ENCODE results near the gene ATR.
A peak's percentile ranks its signal among the peaks of the same experiment; 100 is the strongest.
"Not testable (repeated sequence)": the region's sequence is repeated elsewhere in the genome, so short reads cannot be mapped to it uniquely, and the experiment has no call there.

The ATR gene

DNA sequence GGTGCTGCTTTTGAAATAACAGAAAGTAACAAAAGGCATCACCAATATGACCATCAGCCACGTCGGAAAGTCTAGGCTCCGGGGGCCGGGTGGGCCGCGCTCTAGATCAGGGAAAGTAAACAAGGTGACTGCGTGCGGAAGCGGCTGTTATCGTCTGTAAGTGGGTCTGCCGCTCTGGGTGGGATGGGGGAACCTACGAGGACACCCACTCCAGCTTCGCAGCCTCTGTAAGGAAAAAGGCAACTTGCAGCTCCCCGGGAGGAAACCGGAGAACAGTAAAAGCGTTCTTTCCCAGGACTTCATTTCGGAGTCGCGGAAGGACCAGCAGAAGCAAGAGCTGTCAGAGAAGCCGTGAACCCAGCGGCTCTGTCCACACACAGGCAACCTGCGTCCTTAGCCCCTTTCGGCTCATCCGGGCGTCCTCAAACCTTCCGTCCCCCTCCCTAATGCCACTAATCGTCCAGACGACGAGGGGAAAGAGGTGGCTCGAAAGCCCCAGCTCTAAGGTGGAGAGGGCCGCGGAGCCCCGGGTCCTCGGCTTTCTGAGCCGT lies 131.2 kb downstream of the ATR start:
- peak; percentile 25 for DNase-seq

DNA sequence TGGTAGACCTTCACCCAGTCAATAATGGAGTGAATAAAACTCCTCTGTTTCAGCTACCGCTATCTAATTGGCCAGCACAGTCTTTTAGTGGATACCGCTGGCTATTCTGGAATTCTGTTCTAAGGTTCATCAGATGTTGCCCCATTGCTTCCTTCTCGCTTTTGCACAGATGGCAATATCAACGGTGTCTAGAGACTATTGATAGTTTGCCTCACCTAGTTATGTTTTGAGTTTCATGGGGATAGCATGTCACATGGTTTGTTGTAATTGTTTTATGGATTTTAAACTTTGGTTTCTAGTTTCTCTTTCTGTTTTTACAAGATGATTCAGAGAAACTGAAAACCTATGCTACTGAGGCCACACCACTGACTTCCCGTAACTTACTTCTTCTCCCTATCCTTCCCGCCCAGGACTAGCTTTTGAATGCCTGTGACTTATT lies 132.7 kb downstream of the ATR start:
- DNase-seq = no peak

DNA sequence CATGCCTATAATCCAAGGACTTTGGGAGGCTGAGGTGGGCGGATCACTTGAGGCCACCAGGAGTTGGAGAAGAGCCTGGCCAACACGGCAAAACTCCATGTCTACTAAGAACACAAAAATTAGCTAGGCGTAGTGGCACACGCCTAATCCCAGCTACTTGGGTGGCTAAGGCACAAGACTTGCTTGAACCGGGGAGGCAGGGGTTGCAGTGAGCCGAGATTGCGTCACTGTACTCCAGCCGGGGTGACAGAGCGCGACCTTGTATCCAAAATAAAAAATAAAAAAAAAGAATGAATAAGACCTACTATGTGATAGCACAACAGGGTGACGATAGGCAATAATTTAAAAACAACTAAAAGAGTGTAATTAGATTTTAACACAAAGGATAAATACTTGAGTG lies 134.2 kb downstream of the ATR start:
- no peak for DNase-seq

DNA sequence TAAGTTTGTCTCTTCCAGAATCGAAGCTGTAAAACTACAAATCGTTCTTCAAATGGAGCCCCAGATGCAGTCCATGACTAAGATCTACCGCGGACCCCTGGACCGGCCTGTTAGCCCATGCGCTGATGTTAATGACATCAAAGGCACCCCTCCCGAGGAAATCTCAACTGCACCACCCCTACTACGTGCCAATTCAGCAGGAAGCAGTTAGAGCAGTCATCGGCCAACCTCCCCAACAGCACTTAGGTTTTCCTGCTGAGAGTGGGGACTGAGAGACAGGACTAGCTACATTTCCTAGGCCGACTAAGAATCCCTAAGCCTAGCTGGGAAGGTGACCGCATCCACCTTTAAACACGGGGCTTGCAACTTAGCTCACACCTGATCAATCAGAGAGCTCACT lies 135.5 kb downstream of the ATR start:
- not testable (repeated sequence) for DNase-seq

DNA sequence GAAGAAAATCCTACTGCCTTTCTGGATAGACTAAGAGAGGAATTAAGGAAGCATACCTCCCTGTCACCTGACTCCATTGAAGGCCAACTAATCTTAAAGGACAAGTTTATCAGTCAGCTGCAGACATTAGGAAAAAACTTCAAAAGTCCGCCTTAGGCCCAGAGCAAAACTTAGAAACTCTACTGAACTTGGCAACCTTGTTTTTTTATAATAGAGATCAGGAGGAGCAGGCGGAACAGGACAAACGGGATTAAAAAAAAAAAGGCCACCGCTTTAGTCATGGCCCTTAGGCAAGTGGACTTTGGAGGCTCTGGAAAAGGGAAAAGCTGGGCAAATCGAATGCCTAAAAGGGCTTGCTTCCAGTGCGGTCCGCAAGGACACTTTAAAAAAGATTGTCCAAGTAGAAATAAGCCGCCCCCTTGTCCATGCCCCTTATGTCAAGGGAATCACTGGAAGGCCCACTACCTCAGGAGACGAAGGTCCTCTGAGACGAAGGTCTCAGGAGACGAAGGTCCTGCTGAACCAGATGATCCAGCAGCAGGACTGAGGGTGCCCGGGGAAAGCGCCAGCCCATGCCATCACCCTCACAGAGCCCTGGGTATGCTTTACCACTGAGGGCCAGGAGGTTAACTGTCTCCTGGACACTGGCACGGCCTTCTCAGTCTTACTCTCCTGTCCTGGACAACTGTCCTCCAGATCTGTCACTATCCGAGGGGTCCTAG lies 138.9 kb downstream of the ATR start:
- not testable (repeated sequence) for DNase-seq

DNA sequence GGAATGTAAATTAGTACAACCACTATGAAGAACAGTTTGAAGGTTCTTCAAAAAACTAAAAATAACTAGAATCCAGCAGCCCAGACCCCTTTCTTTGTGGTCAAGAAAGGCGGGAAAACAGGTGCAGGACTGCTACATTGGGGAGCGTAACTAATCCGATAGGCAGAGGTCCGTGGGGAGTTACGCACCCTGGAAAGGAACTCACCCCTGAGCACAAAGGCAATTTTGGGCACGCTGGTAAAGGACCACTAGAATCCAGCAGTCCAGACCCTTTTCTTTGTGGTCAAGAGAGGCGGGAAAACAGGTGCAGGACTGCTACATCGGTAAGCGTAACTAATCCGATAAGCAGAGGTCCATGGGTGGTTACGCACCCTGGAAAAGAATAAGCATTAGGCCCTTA lies 140.4 kb downstream of the ATR start:
- not testable (repeated sequence) for DNase-seq

DNA sequence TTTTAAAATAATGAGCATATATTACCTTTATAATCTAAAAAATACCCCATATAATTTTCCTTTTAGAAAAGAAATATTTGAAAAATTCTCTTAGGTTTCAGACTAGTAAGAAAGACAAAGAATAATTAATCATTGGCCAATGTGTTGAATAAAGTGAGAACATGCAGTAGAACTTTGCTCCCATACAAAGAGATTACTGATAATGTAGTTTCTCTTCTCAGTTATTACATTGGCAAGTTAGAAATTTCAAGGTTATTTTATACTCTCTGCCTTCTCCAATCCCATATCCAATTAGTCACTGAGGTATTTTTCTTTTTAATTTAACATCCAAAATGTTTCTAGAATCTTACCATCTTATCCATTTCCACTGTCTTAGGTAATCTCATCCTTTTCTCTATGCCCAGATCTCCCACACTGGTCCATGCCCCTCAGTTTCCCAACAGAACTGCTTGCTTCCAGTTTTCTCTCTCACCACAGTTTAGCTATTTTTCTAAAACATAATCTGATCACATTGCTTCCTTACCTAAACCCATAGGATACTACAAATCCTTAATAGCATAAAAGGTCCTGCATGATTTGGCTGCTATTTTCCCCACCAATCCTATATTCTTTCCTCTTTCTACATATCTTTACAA lies 141.5 kb downstream of the ATR start:
- DNase-seq = no peak

DNA sequence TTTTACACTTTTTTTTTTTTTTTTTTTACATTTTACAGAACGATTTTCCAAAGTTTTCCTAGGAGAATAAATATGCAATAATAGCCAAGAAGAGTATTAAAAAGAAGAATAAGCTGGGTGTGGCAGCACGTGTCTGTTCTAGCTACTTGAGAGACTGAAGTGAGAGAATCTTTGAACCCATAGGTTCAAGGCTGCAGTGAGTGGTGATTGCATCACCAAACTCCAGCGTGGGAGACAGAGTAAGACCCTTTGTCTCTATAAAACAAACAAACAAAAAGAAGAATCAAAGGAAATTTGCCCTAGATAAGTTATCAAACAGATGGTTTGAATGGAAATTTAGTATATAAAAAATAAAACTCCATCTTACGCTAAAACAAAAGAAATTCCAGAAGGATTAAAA lies 144.0 kb downstream of the ATR start:
- DNase-seq = no peak

DNA sequence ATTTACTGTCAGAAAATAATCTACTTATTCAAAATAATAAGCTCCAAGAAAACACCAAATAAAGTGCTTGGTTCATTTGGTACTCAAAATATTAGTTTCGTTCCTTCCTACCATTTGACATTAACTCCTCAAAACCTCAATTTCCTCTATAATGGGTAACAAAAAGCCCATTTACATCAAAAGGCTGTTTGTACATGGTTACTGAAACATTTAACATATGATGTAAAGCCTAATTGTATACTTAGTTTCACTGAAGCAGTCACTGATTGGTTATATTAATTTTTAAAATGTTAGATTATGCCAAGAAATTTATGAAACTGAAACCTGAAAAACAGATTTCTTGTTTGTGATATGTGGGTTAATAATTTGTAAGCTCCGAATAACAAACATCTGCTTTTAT lies 145.4 kb downstream of the ATR start:
- DNase-seq = no peak

DNA sequence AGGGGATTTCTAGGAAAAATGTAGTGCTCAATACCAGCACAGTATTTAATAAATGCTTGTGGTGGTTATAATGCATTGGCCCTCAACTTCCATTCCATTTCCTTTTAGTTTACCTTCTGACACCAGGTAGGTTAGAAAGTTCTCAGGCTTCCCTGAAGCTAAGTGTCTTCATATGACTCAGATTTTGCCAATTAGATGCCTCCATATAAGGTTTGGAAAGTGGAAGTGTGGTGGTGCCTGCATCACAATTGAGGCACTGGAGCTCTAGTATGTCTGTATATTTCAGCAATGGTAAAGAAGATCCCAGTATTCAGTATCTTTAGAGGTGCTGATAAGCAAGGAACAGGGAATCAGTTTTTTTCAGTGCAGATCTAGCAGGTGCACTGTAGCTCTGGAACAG lies 149.0 kb downstream of the ATR start:
- DNase-seq = no peak

DNA sequence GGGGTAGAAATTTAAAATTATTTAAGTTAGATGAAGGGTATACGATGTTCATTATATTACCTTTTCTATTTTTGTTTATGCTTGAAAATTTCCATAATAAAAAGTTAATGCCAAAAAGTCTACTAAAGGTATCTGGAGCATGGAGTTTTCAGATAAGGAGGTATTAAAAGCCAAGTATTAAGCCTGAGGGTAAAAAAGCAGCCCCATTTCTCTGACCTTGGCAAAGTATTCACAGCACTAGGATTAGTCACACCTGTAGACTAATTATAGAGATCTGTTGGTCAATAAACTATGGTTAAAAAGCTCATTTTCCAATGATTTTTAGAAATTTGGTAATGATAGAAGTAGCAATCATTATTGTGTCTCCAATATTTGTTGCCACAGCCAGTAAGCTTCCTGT lies 153.8 kb downstream of the ATR start:
- DNase-seq = no peak

DNA sequence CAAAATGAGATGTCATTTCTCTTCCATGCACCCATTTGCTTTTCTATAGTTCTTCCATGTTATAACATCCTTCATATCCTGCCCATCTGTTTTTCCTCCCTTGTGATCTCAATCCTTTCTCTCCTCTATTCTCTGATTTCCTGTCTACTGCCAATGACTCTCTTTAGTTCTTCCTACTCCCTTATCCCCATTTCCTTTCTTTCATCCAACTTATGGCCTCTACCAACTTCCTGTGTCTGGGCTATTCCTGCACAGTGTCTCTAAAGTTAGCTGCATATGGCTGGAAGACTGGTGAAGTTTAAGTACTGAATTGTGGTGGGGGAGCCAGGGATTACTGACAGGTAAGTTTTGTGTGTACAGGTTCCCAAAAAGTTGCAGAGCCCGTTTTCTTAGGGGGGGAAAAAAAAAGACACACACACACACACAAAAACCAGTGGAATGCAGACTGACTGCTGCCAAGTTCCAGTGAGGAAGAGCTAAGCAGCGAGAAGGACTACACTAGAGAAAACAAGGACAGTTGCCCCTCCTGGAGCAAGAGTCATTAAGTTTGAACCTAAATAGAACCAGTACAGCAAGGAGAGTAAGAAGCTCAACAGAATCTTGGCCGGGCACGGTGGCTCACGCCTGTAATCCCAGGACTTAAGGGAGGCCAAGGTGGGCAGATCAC lies 159.5 kb downstream of the ATR start:
- DNase-seq = no peak

DNA sequence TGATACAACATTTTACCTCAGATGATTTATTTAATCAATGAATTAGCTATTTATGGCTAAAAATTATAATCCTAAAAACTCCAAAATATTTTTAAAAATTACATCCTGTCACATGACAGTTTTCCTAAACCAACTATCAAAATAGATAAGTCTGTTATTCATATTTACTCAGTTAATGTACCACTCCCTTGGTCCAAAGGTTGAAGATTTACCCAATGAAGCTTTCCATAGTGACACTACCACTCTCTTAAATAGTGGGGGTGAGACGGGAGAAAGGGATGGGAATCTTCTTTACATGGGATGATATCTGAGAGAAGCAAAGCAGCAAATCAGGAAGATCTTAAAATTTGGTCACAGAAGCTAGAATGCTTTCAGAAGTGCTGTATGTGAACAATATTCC lies 161.2 kb downstream of the ATR start:
- DNase-seq = no peak

DNA sequence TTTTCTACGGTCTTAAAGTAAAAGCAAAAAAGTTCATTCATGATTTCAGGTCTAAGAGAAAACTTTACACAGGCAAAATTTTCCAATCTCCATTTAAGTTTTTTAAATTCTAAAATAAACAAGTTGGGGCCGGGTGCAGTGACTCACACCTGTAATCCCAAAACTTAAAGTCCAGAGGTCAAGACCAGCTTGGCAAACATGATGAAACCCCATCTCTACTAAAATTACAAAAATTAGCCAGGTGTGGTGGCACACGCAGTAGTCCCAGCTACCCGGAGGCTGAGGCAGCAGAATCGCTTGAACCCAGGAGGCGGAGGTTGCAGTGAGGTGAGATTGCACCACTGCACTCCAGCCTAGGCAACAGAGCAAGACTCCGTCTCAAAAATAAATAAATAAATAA lies 178.0 kb downstream of the ATR start:
- DNase-seq = not testable (repeated sequence)

All from activated gamma-delta T cell treated with Interleukin-2 at 50 U/mL for 16 hours (primary cell).